K562 (cell line): Measurements from ENCODE around the gene OMP. TPM values are rescaled to one million over a fixed set of nuclear protein-coding genes. Genes with fewer than 3 reads are reported as not detected.

Experiments used
- ATAC-seq: fragments of 200-7000 bp; cut with Tn5 transposase; 3 replicates; pipeline ENCODE4 v1.9.1; 2020; ENCODE audit warnings: moderate library complexity
- BruUV-seq: library from RNA; stranded (reverse); fragments of 400-500 nt; replicated peaks from 2 replicates; lab custom pipeline; 2021; lab: Mats Ljungman, UMichigan
- CTCF ChIA-PET: fragments of 300-600 bp; formaldehyde crosslinking; extraction: SDS; loops from one replicate; lab custom pipeline; 2021; ENCODE audit warnings: low intra/inter-chr PET ratio; lab: Yijun Ruan, JAX
- POLR2A ChIA-PET: fragments of 300-600, 350-650 bp; sonication (Branson Sonifier 250); formaldehyde crosslinking; extraction: SDS; loops from one replicate; lab custom pipeline; 2021; ENCODE audit warnings: antibody characterized with exemption, inconsistent platforms; lab: Yijun Ruan, JAX
- DNase-seq, 4 experiments: peaks; one replicate each; pipeline versions ENCODE4 v3.0.0 to v3.0.0-alpha.2; 2011 to 2018; ENCODE audit warnings: low spot score in 3 of 4, mixed read lengths in 3 of 4; ENCODE audit errors: extremely low read depth in 1 of 4
- FAIRE-seq: peaks from 2 replicates; lab custom pipeline; 2011; peaks lifted over from hg19 to GRCh38; lab: Jason Lieb, UNC
- H2AFZ ChIP-seq: 2 replicates; pipeline ENCODE4 v1.6.0; 2011; ENCODE audit warnings: low read depth, low read length, control low read depth, inconsistent platforms
- H3K27ac ChIP-seq: fragments of 200-600 bp; 3 replicates; pipeline ENCODE4 v1.8.0; 2011; ENCODE audit warnings: low read depth, mild to moderate bottlenecking, control low read depth, inconsistent platforms, low read length, moderate library complexity, mixed read lengths; ENCODE audit errors: extremely low read depth
- H3K27me3 ChIP-seq, 2 experiments: fragments of 300-600 bp in 1 of 2; 2 replicates in 1 of 2; 3 replicates in 1 of 2; pipeline versions ENCODE4 v1.6.0 to v1.8.0; 2011; ENCODE audit warnings: inconsistent platforms in 2 of 2, low read length in 2 of 2, mild to moderate bottlenecking in 1 of 2, mixed read lengths in 1 of 2, moderate library complexity in 1 of 2; ENCODE audit not compliant: control insufficient read depth in 2 of 2, insufficient read depth in 2 of 2
- H3K36me3 ChIP-seq: fragments of 300-600 bp; 3 replicates; pipeline ENCODE4 v1.8.0; 2011; ENCODE audit warnings: mild to moderate bottlenecking, low read length, inconsistent platforms; ENCODE audit not compliant: control insufficient read depth, insufficient read depth
- H3K4me1 ChIP-seq, 2 experiments: fragments of 200-600 bp in 1 of 2; replicated peaks in 1 of 2; 2 replicates in 1 of 2; 3 replicates in 1 of 2; pipeline versions ENCODE4 v1.5.1 to v1.8.0; 2011; ENCODE audit warnings: inconsistent platforms in 2 of 2, low read length in 2 of 2, mild to moderate bottlenecking in 1 of 2, mixed read lengths in 1 of 2, moderate library complexity in 1 of 2; ENCODE audit not compliant: control insufficient read depth in 2 of 2, insufficient read depth in 2 of 2
- H3K4me2 ChIP-seq: 2 replicates; pipeline ENCODE4 v1.6.1; 2011; ENCODE audit warnings: low read length, control low read depth, inconsistent platforms, mixed read lengths; ENCODE audit not compliant: insufficient read depth
- H3K4me3 ChIP-seq: fragments of 200-600 bp; sonication (generic), shearing (Covaris generic); 2 replicates; pipeline ENCODE4 v1.5.1; 2016; ENCODE audit warnings: control low read depth, inconsistent platforms
- H3K79me2 ChIP-seq: fragments of 200-600 bp; 3 replicates; pipeline ENCODE4 v1.8.0; 2011; ENCODE audit warnings: low read length, inconsistent platforms; ENCODE audit not compliant: control insufficient read depth, insufficient read depth
- H3K9ac ChIP-seq, 2 experiments: 2 replicates each; pipeline versions ENCODE4 v1.6.0 to v1.6.1; 2011; ENCODE audit warnings: low read depth in 2 of 2, low read length in 2 of 2, control low read depth in 1 of 2, inconsistent platforms in 1 of 2, mild to moderate bottlenecking in 1 of 2, mixed read lengths in 1 of 2; ENCODE audit not compliant: insufficient read depth in 1 of 2
- H3K9me1 ChIP-seq: one replicate; pipeline ENCODE4 v1.6.0; 2011; ENCODE audit warnings: inconsistent platforms, mild to moderate bottlenecking, low read length, moderate library complexity; ENCODE audit not compliant: control insufficient read depth, insufficient read depth
- H3K9me3 ChIP-seq: replicated peaks from 2 replicates; pipeline ENCODE4 v1.5.1; 2011; ENCODE audit warnings: low read depth, low read length, inconsistent platforms; ENCODE audit not compliant: control insufficient read depth, insufficient read depth
- H4K20me1 ChIP-seq: replicated peaks from 2 replicates; pipeline ENCODE4 v1.6.1; 2011; ENCODE audit warnings: low read length, inconsistent platforms, mixed read lengths; ENCODE audit not compliant: control insufficient read depth, insufficient read depth
- BRD9 ChIP-seq: fragments of 450-650 bp; IDR thresholded peaks from 2 replicates; pipeline ENCODE4 v1.6.1; 2018; ENCODE audit warnings: low read depth; ENCODE audit not compliant: partially characterized antibody
- FOXA1 ChIP-seq: fragments of 450-650 bp; IDR thresholded peaks from 2 replicates; pipeline ENCODE4 v1.6.1; 2016; ENCODE audit warnings: mild to moderate bottlenecking, borderline replicate concordance
- L3MBTL2 ChIP-seq: fragments of 450-650 bp; IDR thresholded peaks from 2 replicates; pipeline ENCODE4 v1.6.1; 2016; ENCODE audit warnings: mild to moderate bottlenecking, moderate library complexity
- LARP7 ChIP-seq: fragments of 450-650 bp; IDR thresholded peaks from 2 replicates; pipeline ENCODE4 v1.6.1; 2016
- NCOA4 ChIP-seq: fragments of 450-650 bp; IDR thresholded peaks from 2 replicates; pipeline ENCODE4 v1.6.1; 2018; ENCODE audit warnings: mild to moderate bottlenecking; ENCODE audit not compliant: partially characterized antibody
- NR4A1 ChIP-seq, 2 experiments: fragments of 250-450 bp in 1 of 2; fragments of 450-650 bp in 1 of 2; sonication (Bioruptor Pico) in 1 of 2; IDR thresholded peaks; 2 replicates each; pipeline versions ENCODE4 v1.4.0 to v1.6.1; 2016 to 2020; ENCODE audit warnings: mild to moderate bottlenecking in 2 of 2, missing compliant biosample characterization in 1 of 2, missing genetic modification characterization in 1 of 2, moderate library complexity in 1 of 2
- TFE3 ChIP-seq: fragments of 450-650 bp; formaldehyde crosslinking; IDR thresholded peaks from 2 replicates; pipeline ENCODE4 v1.4.0; 2020; ENCODE audit warnings: mild to moderate bottlenecking, mixed read lengths
- ZFP30 ChIP-seq: fragments of 250-450 bp; sonication (Bioruptor Pico); IDR thresholded peaks from 2 replicates; pipeline ENCODE4 v1.8.0; 2022; ENCODE audit warnings: moderate library complexity, mild to moderate bottlenecking, inconsistent platforms, borderline replicate concordance
- ZNF124 ChIP-seq: sonication (generic); formaldehyde crosslinking; IDR thresholded peaks from 2 replicates; pipeline ENCODE4 v1.8.1; 2022; ENCODE audit warnings: missing genetic modification reagents
- WGBS: fragments of 100-300 bp; shearing (Covaris generic); methylation state at CpG from one replicate; pipeline ENCODE4 v1.1.6; 2016; ENCODE audit warnings: low coverage, mixed read lengths; ENCODE audit not compliant: insufficient coverage; ENCODE audit errors: missing lambda C conversion rate; 5-methylcytosine and 5-hydroxymethylcytosine counted together
- in situ Hi-C: fragments of 300-500 bp; cut with MboI; formaldehyde crosslinking; loops from 4 replicates; pipeline ENCODE4 v1.15.0; 2018; ENCODE audit warnings: inconsistent platforms, mixed read lengths
- intact Hi-C: fragments of 100-400 bp; cut with micrococcal nuclease; formaldehyde crosslinking; loops from 2 replicates; pipeline ENCODE4 v1.14.2; 2022
- polyA plus RNA-seq, 8 experiments: library from polyadenylated mRNA; depleted of rRNA in 4 of 8; stranded (reverse) in 5 of 8; unstranded in 3 of 8; fragments of >200 nt; fragmentation: Nextera tagmentation in 2 of 8; fragmentation: Illumina TruSeq in 1 of 8; extraction: Ambion mirVana in 2 of 8; extraction: Trizol in 1 of 8; gene quantifications; 2 replicates each; pipeline versions ENCODE4 v1.2.1 to v1.2.3, GENCODE V29; 2011 to 2014; ENCODE audit warnings: inconsistent platforms in 1 of 8, missing spikeins in 1 of 8
- total RNA-seq, 7 experiments: library from RNA; depleted of rRNA in 6 of 7; stranded (reverse); fragments of >200 nt in 6 of 7; fragmentation: Illumina TruSeq in 2 of 7; extraction: Trizol in 2 of 7; gene quantifications; 2 replicates each; pipeline versions ENCODE4 v1.2.1 to v1.2.3, GENCODE V29; 2011 to 2021; ENCODE audit warnings: low replicate concordance in 1 of 7
- TF ChIP-seq, protein P1 (sequence below), 3 experiments: fragments of 200-800 bp in 1 of 3; fragments of 250-450 bp in 1 of 3; fragments of 450-650 bp in 1 of 3; sonication (Bioruptor Pico) in 1 of 3; sonication (Bioruptor generic) in 1 of 3; formaldehyde crosslinking in 1 of 3; IDR thresholded peaks; 2 replicates each; pipeline versions ENCODE4 v1.6.1 to v1.8.0; 2016 to 2022; ENCODE audit warnings: mild to moderate bottlenecking in 2 of 3, missing genetic modification characterization in 2 of 3, missing compliant biosample characterization in 1 of 3, moderate library complexity in 1 of 3

Gene OMP
- total and polyA plus RNA-seq, 9 of the 15 experiments (the other 6 are each of a cell fraction or from before 2014, with no cell fraction given): not detected

GRCh38 chr11:77058900-77059299, 43.7 kb upstream of the OMP start:
- WGBS: 0% methylated on average over 2 of the region's 2 CpGs
- no peak overlapping the region for H3K4me2 ChIP-seq
- no peak overlapping the region for H3K27ac ChIP-seq
- no TSS peak for BruUV-seq
- ATAC-seq (no peak), DNase-seq (no peak), FAIRE-seq (no peak)
- intact Hi-C loops: no loop called here
- ChIA-PET CTCF (interaction anchor here (0.6 kb wide), 1 partner anchor 11 kb away, joined by 5 read pairs; no protein-coding TSS in a partner anchor), POLR2A (interaction anchor here (0.5 kb wide), 2 partner anchors 8 to 28 kb away, joined by 3 read pairs; partner anchors contain the start of gene CAPN5)
- no peak overlapping the region for H2AFZ ChIP-seq
- peaks cover 0 to under 1% of the 10 kb centered on the region in 2 experiments; a peak in 1 of 5 replicates for H3K4me1 ChIP-seq
- H3K9me3 ChIP-seq: no peaks in the 10 kb centered on the region; the same call in 1 of the 2 replicates
- no peak overlapping the region for H3K4me3 ChIP-seq
- no peaks in the 10 kb centered on the region for H3K36me3 ChIP-seq
- H3K9me1 ChIP-seq: no peaks in the 10 kb centered on the region
- TF ChIP-seq TFE3 (peak; percentile 73), NCOA4 (no peak)
- in situ Hi-C loops: no loop called here
- peaks cover 2 to 16% of the 10 kb centered on the region in 2 experiments; a peak in 2 of 5 replicates for H3K27me3 ChIP-seq
- no peaks in the 10 kb centered on the region for H4K20me1 ChIP-seq
- H3K79me2 ChIP-seq: no peaks in the 10 kb centered on the region
- no peak overlapping the region for H3K9ac ChIP-seq

- Histone ChIP-seq H3K36me3 (no peaks in the 10 kb centered on the region), H3K9me1 (no peaks in the 10 kb centered on the region), H3K4me2 (no peak overlapping the region), H3K4me3 (no peak overlapping the region), H3K79me2 (no peaks in the 10 kb centered on the region), H3K9ac (no peak overlapping the region), H3K4me1 (no peaks in the 10 kb centered on the region), H2AFZ (no peak overlapping the region), H3K9me3 (no peaks in the 10 kb centered on the region; the same call in 1 of the 2 replicates), H4K20me1 (no peaks in the 10 kb centered on the region), H3K27ac (no peak overlapping the region), H3K27me3 (peaks cover 2 to 21% of the 10 kb centered on the region in 2 experiments; a peak in 2 of 5 replicates)
- no peak for DNase-seq
- POLR2A ChIA-PET: interaction anchor here (1.1 kb wide), 1 partner anchor 8 kb away, joined by 3 read pairs; no protein-coding TSS in a partner anchor
- FAIRE-seq: no peak
- no TSS peak for BruUV-seq
- WGBS: 22% methylated on average over 5 of the region's 5 CpGs
- in situ Hi-C loops (no loop called here), intact Hi-C loops (no loop called here)
- no peak for ATAC-seq
- CTCF ChIA-PET: no interaction called here
- TF ChIP-seq FOXA1: no peak
- TF ChIP-seq LARP7: no peak
- no peak for TF ChIP-seq ZFP30
- TF ChIP-seq NR4A1 (CRISPR knock-in tag; IDR thresholded peaks at IDR 0.05): no peak
- TF ChIP-seq NR4A1 (tag; IDR thresholded peaks at IDR 0.05): no peak
- TF ChIP-seq L3MBTL2: no peak
- TF ChIP-seq ZNF124 (CRISPR knock-in tag): no peak
- TF ChIP-seq, protein P1, sequence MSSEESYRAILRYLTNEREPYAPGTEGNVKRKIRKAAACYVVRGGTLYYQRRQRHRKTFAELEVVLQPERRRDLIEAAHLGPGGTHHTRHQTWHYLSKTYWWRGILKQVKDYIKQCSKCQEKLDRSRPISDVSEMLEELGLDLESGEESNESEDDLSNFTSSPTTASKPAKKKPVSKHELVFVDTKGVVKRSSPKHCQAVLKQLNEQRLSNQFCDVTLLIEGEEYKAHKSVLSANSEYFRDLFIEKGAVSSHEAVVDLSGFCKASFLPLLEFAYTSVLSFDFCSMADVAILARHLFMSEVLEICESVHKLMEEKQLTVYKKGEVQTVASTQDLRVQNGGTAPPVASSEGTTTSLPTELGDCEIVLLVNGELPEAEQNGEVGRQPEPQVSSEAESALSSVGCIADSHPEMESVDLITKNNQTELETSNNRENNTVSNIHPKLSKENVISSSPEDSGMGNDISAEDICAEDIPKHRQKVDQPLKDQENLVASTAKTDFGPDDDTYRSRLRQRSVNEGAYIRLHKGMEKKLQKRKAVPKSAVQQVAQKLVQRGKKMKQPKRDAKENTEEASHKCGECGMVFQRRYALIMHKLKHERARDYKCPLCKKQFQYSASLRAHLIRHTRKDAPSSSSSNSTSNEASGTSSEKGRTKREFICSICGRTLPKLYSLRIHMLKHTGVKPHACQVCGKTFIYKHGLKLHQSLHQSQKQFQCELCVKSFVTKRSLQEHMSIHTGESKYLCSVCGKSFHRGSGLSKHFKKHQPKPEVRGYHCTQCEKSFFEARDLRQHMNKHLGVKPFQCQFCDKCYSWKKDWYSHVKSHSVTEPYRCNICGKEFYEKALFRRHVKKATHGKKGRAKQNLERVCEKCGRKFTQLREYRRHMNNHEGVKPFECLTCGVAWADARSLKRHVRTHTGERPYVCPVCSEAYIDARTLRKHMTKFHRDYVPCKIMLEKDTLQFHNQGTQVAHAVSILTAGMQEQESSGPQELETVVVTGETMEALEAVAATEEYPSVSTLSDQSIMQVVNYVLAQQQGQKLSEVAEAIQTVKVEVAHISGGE (CRISPR knock-in tag; IDR thresholded peaks at IDR 0.05): no peak
- TF ChIP-seq BRD9: no peak
Observed at GRCh38 chr11:77059806-77060205, 42.8 kb upstream of the OMP start.
